ENCODE results near the gene TDRD15.
"Not testable (repeated sequence)": the region's sequence is repeated elsewhere in the genome, so short reads cannot be mapped to it uniquely, and the experiment has no call there.

Gene TDRD15

DNA sequence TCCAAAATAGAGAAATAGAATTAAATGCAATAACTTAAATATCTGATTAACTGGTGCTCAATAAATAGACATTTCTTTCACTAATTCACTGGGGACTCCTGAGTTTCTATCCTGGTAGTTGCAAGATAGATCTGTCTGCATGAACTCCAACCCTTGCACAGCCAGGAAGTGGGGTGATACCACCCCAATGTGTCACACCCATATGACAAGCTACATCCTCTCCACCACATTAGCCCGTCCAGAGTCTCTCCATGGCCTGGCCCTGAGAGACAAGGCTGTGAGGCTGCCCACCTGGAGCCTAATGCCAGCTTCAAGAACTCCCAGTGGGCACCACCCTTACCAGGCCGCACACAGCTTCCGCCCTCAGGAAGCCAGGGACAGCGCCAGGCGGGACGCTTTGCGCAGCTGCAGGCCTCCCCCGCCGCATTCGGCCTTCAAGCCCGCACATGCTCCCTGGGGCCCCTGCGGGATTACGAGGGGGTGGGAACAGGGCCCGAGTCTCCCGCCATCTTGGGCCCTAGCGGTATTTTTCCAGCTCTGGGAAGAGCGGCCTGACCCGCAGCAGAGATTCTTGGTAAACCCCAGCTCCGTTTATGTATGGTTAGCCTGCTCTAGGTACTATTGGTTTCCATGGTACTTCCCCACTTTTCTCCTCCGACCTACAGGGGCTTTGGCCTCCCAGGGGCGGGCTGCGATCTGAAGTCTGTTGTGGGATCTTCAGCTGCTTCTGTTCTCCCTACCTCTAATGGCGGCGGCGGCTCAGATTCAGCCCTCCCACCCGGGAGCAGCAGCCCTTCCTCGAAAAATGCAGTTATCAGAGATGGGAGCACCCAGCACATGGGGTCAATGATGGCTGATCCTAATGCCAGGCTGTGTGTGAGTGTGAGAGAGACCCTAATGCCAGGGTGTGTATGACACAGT lies at the start of gene TDRD15:
Gene TDRD15 (plus strand): TSS at position 496 of the 921 bp plus-strand sequence. CDS start 13,500 bp downstream, outside the sequence.
- no peak for DNase-seq

DNA sequence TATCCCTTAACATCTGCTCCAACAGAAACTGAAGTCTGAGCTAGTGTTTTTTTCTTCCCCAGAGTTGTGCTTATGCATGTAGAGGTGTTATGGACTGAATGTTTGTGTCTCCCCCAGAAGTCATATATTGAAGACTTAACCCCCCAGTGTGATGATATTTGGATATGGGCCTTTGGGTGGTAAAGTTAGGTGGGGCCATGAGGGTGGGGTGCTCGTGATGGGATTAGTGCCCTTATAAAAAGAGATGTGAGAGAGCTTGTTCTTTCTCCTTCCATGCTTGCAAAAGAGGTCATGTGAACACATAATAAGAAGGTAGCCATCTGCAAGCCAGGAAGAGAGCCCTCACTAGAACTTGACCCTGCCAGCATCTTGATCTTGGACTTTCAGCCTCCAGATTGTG lies 45.5 kb upstream of the TDRD15 start:
- DNase-seq, result no peak

DNA sequence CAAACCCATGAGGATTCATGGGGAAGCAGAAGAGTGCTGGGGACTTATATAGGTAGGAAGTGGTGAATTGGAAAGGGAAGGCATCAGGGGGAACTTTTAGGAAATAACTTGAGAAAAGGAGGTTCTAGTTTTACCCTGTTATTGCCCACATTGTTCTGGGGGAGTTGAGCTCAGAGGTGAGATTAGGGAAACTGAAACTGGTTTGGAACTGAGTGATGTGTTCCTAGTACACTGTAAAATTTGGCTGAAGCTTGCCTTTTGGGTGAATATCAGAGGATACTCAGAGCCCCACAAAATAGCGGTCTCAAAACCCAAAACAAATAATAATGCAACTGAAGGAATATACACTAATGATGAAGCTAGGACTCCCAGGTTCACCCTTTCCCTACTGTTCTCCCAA lies 40.3 kb upstream of the TDRD15 start:
- DNase-seq, result no peak

DNA sequence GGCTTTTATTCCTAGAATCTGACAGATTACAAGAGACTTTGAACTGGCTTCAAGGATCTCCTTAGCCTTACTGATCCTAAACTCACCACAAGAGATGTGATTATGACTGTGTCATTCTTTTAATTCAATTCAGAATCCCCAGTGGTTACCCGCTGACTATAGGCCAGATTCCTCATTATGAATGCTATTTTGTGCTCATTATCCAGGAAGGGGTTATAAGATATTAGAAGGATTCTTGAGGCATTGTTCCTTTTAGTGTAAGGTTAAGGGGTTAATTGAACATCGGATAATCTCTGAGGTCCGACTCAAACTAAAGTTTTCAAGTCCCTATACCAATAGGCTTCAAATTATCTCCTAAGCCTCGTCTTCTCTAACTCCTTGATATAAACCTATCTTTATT lies 39.4 kb upstream of the TDRD15 start:
- no peak for DNase-seq

DNA sequence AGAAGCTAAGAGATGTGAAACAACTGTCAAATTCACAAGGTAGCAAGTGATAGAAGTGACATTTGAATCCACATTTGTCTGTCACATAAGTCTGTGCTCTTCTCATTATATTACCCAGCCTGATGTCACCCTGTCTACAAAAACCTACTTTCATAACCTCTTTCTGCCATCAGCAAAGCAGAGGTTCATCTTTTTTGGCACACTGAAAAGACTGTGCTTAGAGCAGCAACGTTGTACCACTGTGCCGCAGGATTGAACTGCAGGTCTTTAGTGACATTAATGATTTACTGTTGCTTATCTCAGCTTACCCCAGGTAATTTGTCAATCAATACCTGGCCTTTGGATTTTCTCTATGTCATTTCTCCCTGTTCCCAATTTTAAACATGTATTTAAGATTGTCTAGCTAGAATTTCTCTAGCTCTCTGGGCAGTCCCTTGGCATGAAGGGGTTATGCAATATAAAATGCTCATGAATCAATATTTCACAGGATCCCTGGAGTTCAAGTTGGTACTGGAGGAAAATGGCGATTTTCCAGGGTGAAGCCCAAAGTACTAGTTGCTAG lies 31.4 kb upstream of the TDRD15 start:
- DNase-seq, result no peak

- DNase-seq, result no peak
Observed at GRCh38 chr2:21095178-21095577, 28.6 kb upstream of the TDRD15 start.

GRCh38 chr2:21095714-21096113 lies 28.1 kb upstream of the TDRD15 start:
- DNase-seq, result no peak

DNA sequence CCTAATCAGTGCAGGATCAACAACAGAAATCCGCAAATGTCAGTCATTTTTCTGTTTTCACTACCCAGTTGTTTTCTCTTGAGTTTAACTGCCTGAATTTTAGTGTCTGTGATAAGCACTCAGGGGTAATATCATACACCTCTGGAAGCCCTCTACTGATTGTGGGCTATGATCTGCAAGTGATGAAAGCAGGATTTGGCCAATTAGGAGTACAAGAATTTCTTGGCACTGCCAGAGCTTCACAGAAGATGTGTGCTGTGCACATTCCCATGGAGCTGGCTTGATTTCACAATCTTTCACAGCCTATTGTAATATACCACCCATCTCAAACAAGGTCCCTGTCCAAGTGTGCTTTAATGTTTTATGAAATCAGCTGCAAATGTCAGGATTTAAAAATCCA lies 27.3 kb upstream of the TDRD15 start:
- DNase-seq, result no peak

- no peak for DNase-seq
Observed at GRCh38 chr2:21097331-21097730, 26.4 kb upstream of the TDRD15 start.

GRCh38 chr2:21098294-21098693 lies 25.5 kb upstream of the TDRD15 start:
- no peak for DNase-seq

DNA sequence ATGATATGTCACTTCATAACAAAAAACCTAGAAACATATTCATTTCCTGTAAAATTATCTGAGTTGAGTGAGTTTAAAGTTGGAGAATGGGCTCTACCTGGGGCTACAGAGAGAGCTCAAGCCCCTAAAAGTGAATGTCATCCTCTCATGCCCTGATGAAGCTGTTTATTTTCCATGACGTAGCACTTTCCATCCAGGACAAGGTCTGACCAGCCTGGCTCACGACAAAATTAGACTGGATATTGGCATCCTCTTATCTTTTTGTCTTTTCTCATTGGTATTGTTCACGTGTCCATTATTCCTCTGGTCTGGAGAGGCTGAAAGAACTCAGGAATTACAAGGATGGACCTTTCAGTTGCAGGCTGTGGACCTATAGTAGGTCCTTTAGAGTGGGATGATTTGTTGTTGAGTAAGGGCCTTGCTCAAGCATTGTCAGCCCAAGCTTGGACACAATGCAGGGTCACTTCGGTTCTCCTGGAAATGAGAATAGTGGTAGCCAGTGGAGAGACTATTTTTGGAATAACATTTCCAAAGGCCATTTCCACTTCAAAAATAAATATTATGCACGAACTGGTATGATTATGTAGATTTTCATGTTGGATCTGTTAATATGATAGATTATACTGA lies 24.4 kb upstream of the TDRD15 start:
- no peak for DNase-seq

GRCh38 chr2:21101514-21102155 lies 22.1 kb upstream of the TDRD15 start:
- not testable (repeated sequence) for DNase-seq

DNA sequence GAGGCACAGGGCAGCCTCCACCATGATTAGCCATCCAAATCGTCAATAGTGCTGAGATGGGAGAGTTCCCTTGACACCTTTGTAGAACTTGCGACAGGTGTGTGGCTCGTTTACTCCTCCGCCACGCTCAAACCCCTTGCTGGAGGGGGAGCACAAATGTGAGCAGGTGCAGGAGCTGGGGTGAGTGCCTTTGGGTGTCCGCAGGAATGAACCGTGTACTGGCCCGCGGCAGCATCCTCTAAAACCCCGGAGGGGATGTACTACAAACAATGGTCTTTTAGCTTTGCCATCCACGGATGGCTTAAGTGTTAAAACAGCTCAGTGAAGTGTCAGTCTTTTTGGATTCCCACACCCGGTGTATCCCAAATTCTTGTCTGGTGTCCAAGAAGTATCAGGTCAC lies 21.4 kb upstream of the TDRD15 start:
- no peak for DNase-seq

- DNase-seq, result no peak
Observed at GRCh38 chr2:21103274-21103891, 20.4 kb upstream of the TDRD15 start.

- no peak for DNase-seq
Observed at GRCh38 chr2:21104030-21104660, 19.6 kb upstream of the TDRD15 start.

DNA sequence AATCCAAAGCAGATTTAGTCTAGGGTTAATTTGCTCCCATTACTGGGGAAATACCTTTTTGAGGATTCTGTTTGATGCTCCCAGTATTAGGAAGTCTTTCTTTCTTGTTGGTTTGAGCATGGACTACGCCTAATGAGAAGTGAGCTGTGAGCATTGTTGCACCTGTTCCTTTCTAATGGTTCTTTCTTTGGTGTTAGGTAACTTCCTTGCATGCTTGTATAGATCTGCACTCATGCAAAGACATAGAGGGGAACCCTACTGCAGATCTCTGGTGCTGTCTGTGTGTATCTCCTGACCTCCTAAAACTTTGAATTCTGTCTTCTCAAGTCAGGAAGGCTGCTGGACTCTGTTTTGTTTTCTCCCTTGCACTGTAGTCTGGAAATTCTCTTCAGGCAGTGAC lies 12.8 kb upstream of the TDRD15 start:
- no peak for DNase-seq

GRCh38 chr2:21117688-21118087 lies 6.1 kb upstream of the TDRD15 start:
- DNase-seq, result no peak

DNA sequence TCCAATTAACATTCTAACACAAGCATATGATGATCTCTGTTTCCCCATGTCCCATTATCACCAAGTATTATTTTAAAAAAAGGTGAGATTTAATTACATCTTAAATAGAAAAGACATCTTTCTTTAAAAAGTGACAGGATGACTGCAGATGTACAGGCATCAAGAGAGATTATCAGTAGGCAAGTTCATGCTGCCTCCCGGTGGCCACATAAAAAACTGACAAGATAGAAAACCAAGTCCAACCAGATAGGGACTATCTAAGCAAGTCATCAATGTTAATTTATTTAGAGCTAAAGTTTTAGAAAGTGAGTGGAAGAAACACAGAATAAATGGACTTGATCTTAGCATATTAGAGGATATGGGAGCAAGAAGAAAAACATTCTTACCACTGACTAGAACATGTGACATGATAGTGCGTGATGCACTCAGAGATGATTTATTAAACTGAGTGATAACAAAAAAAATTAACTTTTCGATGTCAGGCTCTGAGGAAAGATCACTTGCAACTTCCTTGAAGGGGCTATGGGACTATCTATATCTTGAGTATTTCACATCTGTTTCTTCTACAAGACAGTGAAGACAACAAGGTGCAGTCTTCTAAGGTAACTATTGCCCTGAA lies 5.4 kb upstream of the TDRD15 start:
- DNase-seq, result peak; percentile 5

GRCh38 chr2:21131861-21132260 lies 8.1 kb downstream of the TDRD15 start:
- DNase-seq, result no peak

- DNase-seq, result no peak
Observed at GRCh38 chr2:21135585-21135984, 11.8 kb downstream of the TDRD15 start.

DNA sequence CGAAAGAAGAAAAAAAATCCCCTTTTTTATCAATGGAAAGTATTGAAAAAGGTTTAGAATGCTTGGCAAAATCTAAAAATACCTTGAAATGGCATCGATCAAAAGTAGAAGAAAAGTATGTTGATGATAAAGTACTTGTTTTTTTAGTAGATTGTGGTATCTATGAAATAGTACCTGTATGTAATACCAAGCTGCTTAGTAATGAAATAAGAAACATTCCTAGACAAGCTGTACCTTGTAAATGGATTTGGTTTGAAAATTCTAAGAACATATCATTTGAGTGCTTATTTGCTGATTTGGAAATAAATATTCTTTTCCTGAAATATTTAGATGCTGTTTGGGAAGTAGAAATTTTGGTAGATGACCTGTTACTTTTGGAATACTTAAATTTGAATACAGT lies 18.4 kb downstream of the TDRD15 start:
- DNase-seq, result no peak

GRCh38 chr2:21146638-21147037 lies 22.9 kb downstream of the TDRD15 start:
- no peak for DNase-seq

Measured in MV-4-11 (cell line).